ENCODE measurements around the gene MSRB1.
A peak's percentile ranks its signal among the peaks of the same experiment; 100 is the strongest.

- TF ChIP-seq POLR2AphosphoS5 (IDR thresholded peaks at IDR 0.05) = peak; percentile 100
- peak; percentile 88 for TF ChIP-seq POLR2A (IDR thresholded peaks at IDR 0.05)
- TF ChIP-seq CTCF (IDR thresholded peaks at IDR 0.05) = peak in 2 of 4 experiments; percentile 40 to 51
Observed at GRCh38 chr16:1971796-1972489, 28.9 kb upstream of the MSRB1 start, which contains the start of gene TBL3.

Measured in prostate gland (tissue), 2 donors.